NCI-H187 (cell line): ENCODE results near the gene RSKR.
A peak's percentile ranks its signal among the peaks of the same experiment; 100 is the strongest.
"Not testable (repeated sequence)": the region's sequence is repeated elsewhere in the genome, so short reads cannot be mapped to it uniquely, and the experiment has no call there.

Experiments used
- DNase-seq, 2 experiments: peaks; one replicate each; lab custom pipeline; 2025; lab: John Stamatoyannopoulos, UW

The RSKR gene, protein sequence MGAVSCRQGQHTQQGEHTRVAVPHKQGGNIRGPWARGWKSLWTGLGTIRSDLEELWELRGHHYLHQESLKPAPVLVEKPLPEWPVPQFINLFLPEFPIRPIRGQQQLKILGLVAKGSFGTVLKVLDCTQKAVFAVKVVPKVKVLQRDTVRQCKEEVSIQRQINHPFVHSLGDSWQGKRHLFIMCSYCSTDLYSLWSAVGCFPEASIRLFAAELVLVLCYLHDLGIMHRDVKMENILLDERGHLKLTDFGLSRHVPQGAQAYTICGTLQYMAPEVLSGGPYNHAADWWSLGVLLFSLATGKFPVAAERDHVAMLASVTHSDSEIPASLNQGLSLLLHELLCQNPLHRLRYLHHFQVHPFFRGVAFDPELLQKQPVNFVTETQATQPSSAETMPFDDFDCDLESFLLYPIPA

GRCh38 chr17:28613931-28614381 lies at the start of gene RSKR:
TSS of gene RSKR (minus strand) at chr17:28614185. CDS start at chr17:28614161, 24 bp downstream.
- no peak for DNase-seq

GRCh38 chr17:28663723-28664122 lies 49.7 kb upstream of the RSKR start:
- no peak for DNase-seq

- DNase-seq: no peak
These were observed 48.5 kb upstream of the RSKR start for GRCh38 chr17:28662527-28662829.

- peak; percentile 46 to 92 for DNase-seq
These were observed 47.9 kb upstream of the RSKR start, which contains the start of the genes SDF2 and SUPT6H for GRCh38 chr17:28661635-28662526. TSS of gene SDF2 (minus strand) at chr17:28661906. CDS start at chr17:28661876, 30 bp downstream. TSS of gene SUPT6H (plus strand) at chr17:28662205. CDS start at chr17:28673402, 11,197 bp downstream.

GRCh38 chr17:28659497-28659881 lies 45.5 kb upstream of the RSKR start:
- not testable (repeated sequence) for DNase-seq

DNA sequence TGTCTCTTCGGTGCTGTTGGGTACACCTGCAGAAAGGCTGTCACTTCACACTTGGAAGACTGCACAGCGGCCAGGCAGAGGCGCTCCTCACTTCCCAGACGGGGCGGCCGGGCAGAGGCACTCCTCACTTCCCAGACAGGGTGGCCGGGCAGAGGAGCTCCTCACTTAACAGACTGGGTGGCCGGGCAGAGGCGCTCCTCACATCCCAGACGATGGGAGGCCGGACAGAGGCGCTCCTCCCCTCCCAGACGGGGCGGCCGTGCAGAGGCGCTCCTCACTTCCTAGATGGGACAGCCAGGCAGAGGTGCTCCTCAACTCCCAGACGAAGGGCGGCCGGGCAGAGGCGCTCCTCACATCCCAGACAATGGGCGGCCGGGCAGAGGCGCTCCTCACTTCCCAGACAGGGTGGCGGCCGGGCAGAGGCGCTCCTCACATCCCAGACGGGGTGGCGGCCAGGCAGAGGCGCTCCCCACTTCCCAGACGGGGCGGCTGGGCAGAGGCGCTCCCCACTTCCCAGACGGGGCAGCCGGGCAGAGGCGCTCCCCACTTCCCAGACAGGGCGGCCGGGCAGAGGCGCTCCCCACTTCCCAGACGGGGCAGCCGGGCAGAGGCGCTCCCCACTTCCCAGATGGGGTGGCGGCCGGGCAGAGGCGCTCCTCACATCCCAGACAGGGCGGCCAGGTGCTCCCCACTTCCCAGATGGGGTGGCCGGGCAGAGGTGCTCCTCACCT lies 44.9 kb upstream of the RSKR start:
- DNase-seq: not testable (repeated sequence)

- DNase-seq: not testable (repeated sequence)
These were observed 44.4 kb upstream of the RSKR start for GRCh38 chr17:28658342-28658741.

DNA sequence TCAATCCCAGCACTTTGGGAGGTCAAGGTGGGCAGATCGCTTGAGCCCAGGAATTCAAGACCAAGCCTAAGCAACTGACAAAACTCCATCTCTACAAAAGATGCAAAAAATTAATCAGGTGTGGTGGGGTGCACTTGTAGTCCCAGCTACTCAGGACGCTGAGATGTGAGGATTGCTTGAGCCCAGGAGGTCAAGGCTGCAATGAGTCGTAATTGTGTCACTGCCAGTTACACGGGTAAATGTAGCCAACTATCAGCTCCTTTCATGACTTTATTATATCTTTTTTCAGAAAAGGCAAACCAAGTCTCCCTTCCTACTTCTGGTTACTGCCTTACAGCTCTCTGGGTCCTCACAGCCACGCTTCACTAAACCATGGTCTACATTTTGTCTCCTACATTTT lies 43.8 kb upstream of the RSKR start:
- no peak for DNase-seq

- DNase-seq: no peak
These were observed 41.2 kb upstream of the RSKR start for GRCh38 chr17:28655160-28655559.

- DNase-seq: no peak
These were observed 34.7 kb upstream of the RSKR start for GRCh38 chr17:28648698-28649097.

DNA sequence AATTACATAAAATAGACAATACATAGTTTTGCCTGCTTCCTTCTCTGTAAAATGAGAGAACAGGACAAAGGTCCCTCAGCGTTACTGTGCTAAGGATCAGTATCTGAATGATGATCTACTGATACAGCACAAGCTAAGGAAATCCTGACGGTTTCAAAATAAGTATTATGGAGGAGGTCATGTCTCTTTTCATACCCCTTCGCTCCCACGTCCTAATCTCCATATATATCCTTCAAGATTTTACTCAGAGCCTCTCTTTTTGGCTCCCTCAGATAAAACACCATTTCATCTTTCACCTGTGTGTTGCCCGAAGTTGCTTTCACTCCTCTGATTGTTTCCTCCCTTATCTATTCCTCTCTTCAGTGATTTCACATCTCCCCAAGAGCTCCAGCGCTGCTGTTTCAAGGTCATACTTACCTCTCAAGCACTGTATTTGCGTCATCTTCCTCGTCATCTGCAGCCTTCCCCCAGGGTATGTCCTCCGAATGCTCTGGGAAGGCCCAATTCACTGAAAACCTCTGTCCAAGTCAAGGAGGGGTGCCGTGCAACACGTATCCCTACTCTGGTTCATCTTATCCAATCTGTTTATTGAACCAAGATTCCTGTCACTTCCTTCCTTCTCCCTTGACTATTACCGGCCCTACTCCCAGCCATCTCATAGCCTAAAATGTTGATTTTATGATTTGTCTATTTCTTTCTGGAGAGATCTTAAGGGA lies 32.2 kb upstream of the RSKR start:
- DNase-seq: no peak

DNA sequence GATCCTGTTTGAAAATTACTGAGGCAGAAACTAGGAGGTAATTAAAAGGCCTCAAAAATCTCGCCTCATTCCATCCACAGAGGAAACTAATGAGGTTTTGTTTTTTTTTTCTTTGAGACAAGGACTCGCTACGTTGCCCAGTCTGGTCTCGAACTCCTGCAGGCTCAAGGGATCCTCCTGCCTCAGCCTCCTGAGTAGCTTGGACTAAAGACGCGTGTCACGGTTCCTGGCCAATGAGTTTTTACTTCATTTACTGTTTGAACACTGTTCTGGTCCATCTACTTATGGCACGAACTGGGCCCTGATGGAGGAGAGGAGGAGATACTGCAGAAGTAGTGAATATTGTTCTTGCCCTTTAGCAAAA lies 31.6 kb upstream of the RSKR start:
- no peak for DNase-seq

DNA sequence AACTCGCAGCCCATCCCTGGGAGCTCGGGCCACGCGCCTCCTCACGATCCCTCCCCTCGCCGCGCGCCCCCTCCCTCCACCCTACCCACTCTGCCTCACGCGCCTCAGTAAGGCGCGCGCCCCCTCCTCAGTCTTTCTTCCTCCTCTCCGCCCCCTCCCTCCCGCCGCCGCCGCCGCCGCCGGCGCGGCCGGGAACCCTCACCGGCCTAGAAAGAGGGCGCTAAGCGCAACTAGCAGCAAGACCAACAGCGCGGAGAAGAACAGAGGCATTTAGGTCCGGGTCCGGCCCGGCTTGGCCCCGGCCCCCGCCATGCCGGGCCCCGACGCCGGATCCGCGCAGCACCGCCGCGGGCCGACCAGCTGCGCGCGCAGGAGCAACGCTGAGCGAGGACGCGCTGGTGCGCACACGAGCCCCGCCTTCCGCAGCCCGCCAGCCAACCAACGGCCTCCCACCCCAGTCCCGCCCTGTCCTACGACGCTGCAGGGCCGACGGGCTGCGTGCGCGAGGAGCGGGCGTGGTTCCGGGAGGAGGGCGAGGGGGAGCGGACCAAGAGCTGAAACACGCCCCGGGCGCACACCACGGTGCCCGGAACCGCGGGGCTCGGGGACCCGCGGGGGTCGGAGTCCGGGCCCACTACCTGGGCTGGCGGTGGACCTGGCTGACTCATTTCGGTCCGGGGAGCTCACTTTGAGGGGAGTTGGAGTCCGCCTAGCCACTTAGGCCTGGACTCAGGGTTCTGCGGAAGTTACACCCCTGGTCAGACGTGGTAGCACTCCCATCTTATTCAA lies 31.0 kb upstream of the RSKR start, which contains the start of gene BLTP2:
Gene BLTP2 (minus strand): TSS at position 372 of the 789 bp plus-strand sequence. CDS start 102 bp downstream, at position 270.
- peak; percentile 79 to 87 for DNase-seq

GRCh38 chr17:28643983-28644786 lies 30.2 kb upstream of the RSKR start:
- no peak for DNase-seq

GRCh38 chr17:28641579-28641978 lies 27.6 kb upstream of the RSKR start:
- no peak for DNase-seq

DNA sequence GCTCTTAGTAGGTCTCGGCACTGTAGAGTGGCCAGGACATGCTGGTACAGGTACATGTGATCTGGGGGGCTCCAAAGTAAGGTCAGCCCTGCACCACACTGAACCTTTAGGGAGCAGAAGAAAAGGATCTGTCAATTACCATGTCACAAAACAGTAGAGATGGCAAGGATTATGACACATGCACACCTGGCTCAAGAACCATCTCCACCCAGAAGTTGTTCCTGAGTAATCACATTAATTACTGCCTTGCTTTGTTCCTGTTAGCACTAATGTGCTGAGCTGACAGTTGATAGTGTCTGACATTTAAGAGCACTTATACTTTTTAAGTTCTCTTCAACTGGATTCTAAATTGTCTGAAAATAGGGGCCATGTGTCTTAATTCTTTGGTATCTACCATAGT lies 21.5 kb upstream of the RSKR start:
- DNase-seq: no peak

GRCh38 chr17:28634206-28634865 lies 20.4 kb upstream of the RSKR start:
- DNase-seq: peak; percentile 38 to 53

- no peak for DNase-seq
These were observed 12.8 kb upstream of the RSKR start for GRCh38 chr17:28626818-28627217.

GRCh38 chr17:28624148-28624547 lies 10.2 kb upstream of the RSKR start:
- DNase-seq: no peak
